IMR-90 (cell line): ENCODE data around the gene PP2D1. TPM values are rescaled to one million over a fixed set of nuclear protein-coding genes. Genes with fewer than 3 reads are reported as not detected.

Source experiments
- ATAC-seq: fragments of 200-7000 bp; cut with Tn5 transposase; 2 replicates; pipeline ENCODE4 v1.9.1; 2020; ENCODE audit warnings: low read depth, mild to moderate bottlenecking, moderate library complexity
- BruUV-seq: library from RNA; stranded (reverse); fragments of 400-500 nt; replicated peaks from 2 replicates; lab custom pipeline; 2021; lab: Mats Ljungman, UMichigan
- CTCF ChIA-PET: fragments of 300-600 bp; formaldehyde crosslinking; extraction: SDS; loops from one replicate; lab custom pipeline; 2021; ENCODE audit warnings: antibody characterized with exemption; lab: Yijun Ruan, JAX
- POLR2A ChIA-PET: fragments of 300-600 bp; sonication (Branson Sonifier 250); formaldehyde crosslinking; loops from one replicate; lab custom pipeline; 2022; ENCODE audit warnings: antibody characterized with exemption; ENCODE audit not compliant: unreplicated experiment; lab: Charles Lee
- DNase-seq: peaks from one replicate; pipeline ENCODE4 v3.0.0; 2013
- H2AFZ ChIP-seq: replicated peaks from 2 replicates; pipeline ENCODE3; 2013; ENCODE audit warnings: low read length, mild to moderate bottlenecking; ENCODE audit not compliant: poor library complexity
- H2AK5ac ChIP-seq: 2 replicates; pipeline ENCODE4 v1.6.1; 2013; ENCODE audit warnings: low read depth, low read length, inconsistent platforms
- H2AK9ac ChIP-seq: replicated peaks from 2 replicates; pipeline ENCODE3; 2013; ENCODE audit warnings: mild to moderate bottlenecking, low read depth, low read length, moderate library complexity; ENCODE audit not compliant: poor library complexity
- H2BK120ac ChIP-seq: 2 replicates; pipeline ENCODE4 v1.6.1; 2013; ENCODE audit warnings: low read depth, low read length, inconsistent platforms
- H2BK15ac ChIP-seq: 3 replicates; pipeline ENCODE4 v1.6.1; 2013; ENCODE audit warnings: low read depth, low read length, inconsistent platforms
- H2BK20ac ChIP-seq: 2 replicates; pipeline ENCODE4 v1.6.1; 2013; ENCODE audit warnings: low read depth, mild to moderate bottlenecking, inconsistent platforms, low read length, moderate library complexity
- H2BK5ac ChIP-seq: 2 replicates; pipeline ENCODE4 v1.6.1; 2013; ENCODE audit warnings: mild to moderate bottlenecking, low read depth, low read length, inconsistent platforms; ENCODE audit not compliant: poor library complexity, severe bottlenecking
- H3K14ac ChIP-seq: replicated peaks from 2 replicates; pipeline ENCODE4 v1.6.1; 2013; ENCODE audit warnings: low read depth, low read length, inconsistent platforms
- H3K18ac ChIP-seq: 2 replicates; pipeline ENCODE4 v1.6.1; 2013; ENCODE audit warnings: low read depth, low read length, control low read depth
- H3K23ac ChIP-seq: 2 replicates; pipeline ENCODE4 v1.6.1; 2013; ENCODE audit warnings: low read depth, low read length, inconsistent platforms
- H3K27ac ChIP-seq: 2 replicates; pipeline ENCODE4 v1.5.1; 2013; ENCODE audit warnings: mild to moderate bottlenecking, control low read depth, low read length; ENCODE audit not compliant: insufficient read depth
- H3K27me3 ChIP-seq: 2 replicates; pipeline ENCODE4 v1.6.1; 2013; ENCODE audit warnings: low read length; ENCODE audit not compliant: control insufficient read depth, insufficient read depth
- H3K36me3 ChIP-seq: 2 replicates; pipeline ENCODE4 v1.6.1; 2013; ENCODE audit warnings: low read length, mixed read lengths; ENCODE audit not compliant: control insufficient read depth, insufficient read depth
- H3K4ac ChIP-seq: 2 replicates; pipeline ENCODE4 v1.6.1; 2013; ENCODE audit warnings: low read depth, low read length, inconsistent platforms
- H3K4me1 ChIP-seq: 2 replicates; pipeline ENCODE4 v1.6.1; 2013; ENCODE audit warnings: low read length, mixed read lengths; ENCODE audit not compliant: control insufficient read depth, insufficient read depth
- H3K4me2 ChIP-seq: 2 replicates; pipeline ENCODE4 v1.6.1; 2013; ENCODE audit warnings: low read depth, mild to moderate bottlenecking, control low read depth, low read length, moderate library complexity
- H3K4me3 ChIP-seq: 2 replicates; pipeline ENCODE4 v1.5.1; 2013; ENCODE audit warnings: low read depth, mild to moderate bottlenecking, control low read depth, low read length, moderate library complexity; ENCODE audit not compliant: insufficient read depth
- H3K56ac ChIP-seq: 2 replicates; pipeline ENCODE4 v1.6.1; 2013; ENCODE audit warnings: low read length, inconsistent platforms; ENCODE audit not compliant: insufficient read depth; ENCODE audit errors: extremely low read depth
- H3K79me1 ChIP-seq, 2 experiments: 2 replicates each; pipeline ENCODE4 v1.6.1; 2013; ENCODE audit warnings: low read length in 2 of 2, inconsistent platforms in 1 of 2, low read depth in 1 of 2
- H3K9ac ChIP-seq: 2 replicates; pipeline ENCODE4 v1.6.1; 2013; ENCODE audit warnings: low read depth, low read length, control low read depth
- H3K9me1 ChIP-seq: 2 replicates; pipeline ENCODE4 v1.6.1; 2013; ENCODE audit warnings: low read length, inconsistent platforms; ENCODE audit not compliant: insufficient read depth
- H3K9me3 ChIP-seq: 2 replicates; pipeline ENCODE4 v1.6.1; 2013; ENCODE audit warnings: low read length; ENCODE audit not compliant: control insufficient read depth, insufficient read depth
- H4K20me1 ChIP-seq: 2 replicates; pipeline ENCODE4 v1.6.1; 2013; ENCODE audit warnings: low read length, inconsistent platforms; ENCODE audit not compliant: insufficient read depth
- H4K5ac ChIP-seq: 2 replicates; pipeline ENCODE4 v1.6.1; 2013; ENCODE audit warnings: mild to moderate bottlenecking, low read depth, low read length, control low read depth
- H4K8ac ChIP-seq, 2 experiments: 2 replicates each; pipeline ENCODE4 v1.6.1; 2013; ENCODE audit warnings: low read depth in 2 of 2, low read length in 2 of 2, control low read depth in 1 of 2, inconsistent platforms in 1 of 2
- H4K91ac ChIP-seq: 2 replicates; pipeline ENCODE4 v1.6.1; 2013; ENCODE audit warnings: low read depth, low read length, inconsistent platforms; ENCODE audit not compliant: insufficient read depth
- BHLHE40 ChIP-seq: fragments of 150-350 bp; IDR thresholded peaks from 2 replicates; pipeline ENCODE4 v1.6.1; 2016; ENCODE audit warnings: mild to moderate bottlenecking, low read depth, low read length
- CEBPB ChIP-seq: IDR thresholded peaks from 2 replicates; pipeline ENCODE4 v1.6.1; 2012; ENCODE audit warnings: low read depth, low read length, improper control_type of control experiment
- CHD1 ChIP-seq: IDR thresholded peaks from 2 replicates; pipeline ENCODE4 v1.6.1; 2012; ENCODE audit warnings: low read depth, low read length, improper control_type of control experiment
- ELK1 ChIP-seq: fragments of 150-350 bp; IDR thresholded peaks from 2 replicates; pipeline ENCODE4 v1.6.1; 2016; ENCODE audit warnings: low read depth, mild to moderate bottlenecking, low read length, moderate library complexity, borderline replicate concordance
- FOS ChIP-seq: fragments of 150-350 bp; IDR thresholded peaks from 2 replicates; pipeline ENCODE4 v1.6.1; 2016; ENCODE audit warnings: low read depth, low read length
- MAFK ChIP-seq: IDR thresholded peaks from 2 replicates; pipeline ENCODE4 v1.6.1; 2012; ENCODE audit warnings: low read depth, low read length, improper control_type of control experiment
- MAZ ChIP-seq: IDR thresholded peaks from 2 replicates; pipeline ENCODE4 v1.6.1; 2012; ENCODE audit warnings: low read depth, mild to moderate bottlenecking, low read length, improper control_type of control experiment, moderate library complexity, borderline replicate concordance
- MXI1 ChIP-seq: IDR thresholded peaks from 2 replicates; pipeline ENCODE4 v1.6.1; 2012; ENCODE audit warnings: low read depth, mild to moderate bottlenecking, low read length, moderate library complexity, borderline replicate concordance
- NFE2L2 ChIP-seq: fragments of 150-350 bp; IDR thresholded peaks from 2 replicates; pipeline ENCODE4 v1.6.1; 2016; ENCODE audit warnings: low read depth, mild to moderate bottlenecking, low read length
- POLR2A ChIP-seq: IDR thresholded peaks from 2 replicates; pipeline ENCODE4 v1.6.1; 2012; ENCODE audit warnings: mild to moderate bottlenecking, low read depth, low read length
- RAD21 ChIP-seq: IDR thresholded peaks from 2 replicates; pipeline ENCODE4 v1.6.1; 2012; ENCODE audit warnings: low read length, improper control_type of control experiment
- RCOR1 ChIP-seq: IDR thresholded peaks from 2 replicates; pipeline ENCODE4 v1.6.1; 2012; ENCODE audit warnings: mild to moderate bottlenecking, low read length, improper control_type of control experiment; ENCODE audit not compliant: insufficient replicate concordance
- RFX5 ChIP-seq: IDR thresholded peaks from 2 replicates; pipeline ENCODE4 v1.8.0; 2012; ENCODE audit warnings: low read depth, mild to moderate bottlenecking, low read length, moderate library complexity
- SMC3 ChIP-seq: fragments of 150-350 bp; IDR thresholded peaks from 2 replicates; pipeline ENCODE4 v1.6.1; 2016; ENCODE audit warnings: low read depth, mild to moderate bottlenecking, antibody characterized with exemption, low read length, moderate library complexity
- USF2 ChIP-seq: fragments of 150-350 bp; IDR thresholded peaks from 2 replicates; pipeline ENCODE4 v1.6.1; 2017; ENCODE audit warnings: mild to moderate bottlenecking, antibody characterized with exemption, low read length, low read depth
- WGBS, 2 experiments: methylation state at CpG; one replicate each; pipeline versions ENCODE4 v1.1.5 to v1.1.7; 2013; ENCODE audit warnings: missing lambda C conversion rate in 2 of 2; ENCODE audit not compliant: insufficient read length in 1 of 2; ENCODE audit errors: extremely low coverage in 2 of 2; 5-methylcytosine and 5-hydroxymethylcytosine counted together
- dilution Hi-C: fragments of 300-500 bp; cut with HindIII; formaldehyde crosslinking; loops from one replicate; pipeline ENCODE4 v1.14.3; 2018; ENCODE audit warnings: low sequenced_read_pairs; ENCODE audit not compliant: unreplicated experiment
- in situ Hi-C: fragments of 300-500 bp; cut with MboI; formaldehyde crosslinking; loops from 3 replicates; pipeline ENCODE4 v1.14.3; 2019; ENCODE audit warnings: low sequenced_read_pairs, inconsistent platforms, mixed read lengths
- intact Hi-C: fragments of 100-400 bp; cut with micrococcal nuclease; formaldehyde crosslinking; loops from 2 replicates; pipeline ENCODE4 v1.10.0; 2022
- polyA plus RNA-seq, 3 experiments: library from polyadenylated mRNA; depleted of rRNA; stranded (reverse); fragments of >200 nt; gene quantifications; 2 replicates each; pipeline ENCODE4 v1.2.3, GENCODE V29; 2012; ENCODE audit warnings: low replicate concordance in 1 of 3
- total RNA-seq: library from RNA; depleted of rRNA; stranded (reverse); fragments of >200 nt; gene quantifications from 2 replicates; pipeline ENCODE4 v1.2.3, GENCODE V29; 2012
- TF ChIP-seq, protein P1 (sequence below): conservative IDR thresholded peaks from 2 replicates; pipeline ENCODE4 v1.5.1; 2012; ENCODE audit warnings: mild to moderate bottlenecking, low read depth, low read length, improper control_type of control experiment

Gene PP2D1
- total and polyA plus RNA-seq, 2 of the 4 experiments (the other 2 are of a cell fraction) = not detected

GRCh38 chr3:19940643-19941042 is 71.4 kb downstream of the PP2D1 start:
- no peak overlapping the region for H2BK5ac ChIP-seq
- H3K4ac ChIP-seq = no peak overlapping the region
- no peak overlapping the region for H4K91ac ChIP-seq
- H3K9me3 ChIP-seq = no peaks in the 10 kb centered on the region
- ChIA-PET POLR2A (no interaction called here), CTCF (no interaction called here)
- H3K56ac ChIP-seq = no peak overlapping the region
- H3K36me3 ChIP-seq = no peaks in the 10 kb centered on the region
- H4K20me1 ChIP-seq = no peaks in the 10 kb centered on the region
- no peak overlapping the region for H3K4me2 ChIP-seq
- ATAC-seq = no peak
- H3K14ac ChIP-seq = no peak overlapping the region
- H2AFZ ChIP-seq = no peak overlapping the region
- no peak overlapping the region for H3K9ac ChIP-seq
- dilution Hi-C loops (no loop called here), intact Hi-C loops (no loop called here), in situ Hi-C loops (loop anchor here (5.0 to 10.0 kb wide), 2 partner anchors 48 to 244 kb away; partner anchors contain the start of gene SGO1)
- BruUV-seq = no TSS peak
- no peak overlapping the region for H3K4me3 ChIP-seq
- no peaks in the 10 kb centered on the region for H3K9me1 ChIP-seq
- H2AK5ac ChIP-seq = no peak overlapping the region
- no peaks in the 10 kb centered on the region for H3K79me1 ChIP-seq
- no peaks in the 10 kb centered on the region; the same call in 1 of the 2 replicates for H3K4me1 ChIP-seq
- TF ChIP-seq CHD1 (no peak), RCOR1 (no peak), CEBPB (no peak), MAZ (no peak), NFE2L2 (no peak), BHLHE40 (no peak), ELK1 (no peak), RAD21 (no peak), FOS (no peak), MAFK (no peak), RFX5 (no peak), MXI1 (no peak), POLR2A (no peak), SMC3 (no peak), USF2 (no peak)
- TF ChIP-seq, protein P1, sequence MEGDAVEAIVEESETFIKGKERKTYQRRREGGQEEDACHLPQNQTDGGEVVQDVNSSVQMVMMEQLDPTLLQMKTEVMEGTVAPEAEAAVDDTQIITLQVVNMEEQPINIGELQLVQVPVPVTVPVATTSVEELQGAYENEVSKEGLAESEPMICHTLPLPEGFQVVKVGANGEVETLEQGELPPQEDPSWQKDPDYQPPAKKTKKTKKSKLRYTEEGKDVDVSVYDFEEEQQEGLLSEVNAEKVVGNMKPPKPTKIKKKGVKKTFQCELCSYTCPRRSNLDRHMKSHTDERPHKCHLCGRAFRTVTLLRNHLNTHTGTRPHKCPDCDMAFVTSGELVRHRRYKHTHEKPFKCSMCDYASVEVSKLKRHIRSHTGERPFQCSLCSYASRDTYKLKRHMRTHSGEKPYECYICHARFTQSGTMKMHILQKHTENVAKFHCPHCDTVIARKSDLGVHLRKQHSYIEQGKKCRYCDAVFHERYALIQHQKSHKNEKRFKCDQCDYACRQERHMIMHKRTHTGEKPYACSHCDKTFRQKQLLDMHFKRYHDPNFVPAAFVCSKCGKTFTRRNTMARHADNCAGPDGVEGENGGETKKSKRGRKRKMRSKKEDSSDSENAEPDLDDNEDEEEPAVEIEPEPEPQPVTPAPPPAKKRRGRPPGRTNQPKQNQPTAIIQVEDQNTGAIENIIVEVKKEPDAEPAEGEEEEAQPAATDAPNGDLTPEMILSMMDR = no peak
- H3K27ac ChIP-seq = no peak overlapping the region
- H4K5ac ChIP-seq = no peak overlapping the region
- no peak overlapping the region for H2BK20ac ChIP-seq
- no peaks in the 10 kb centered on the region for H3K27me3 ChIP-seq
- no peak overlapping the region for H2BK15ac ChIP-seq
- H2BK120ac ChIP-seq = no peak overlapping the region
- no peak for DNase-seq
- no peak overlapping the region for H3K23ac ChIP-seq
- no CpG with 5 or more reads among the region's 1 CpG for WGBS, 2 experiments
- no peak overlapping the region for H2AK9ac ChIP-seq
- H4K8ac ChIP-seq = no peak overlapping the region
- H3K18ac ChIP-seq = no peak overlapping the region
